Fibroblast of the aortic adventitia (primary cell): ENCODE measurements around the gene SYT1. TPM values are rescaled to one million over a fixed set of nuclear protein-coding genes. Genes with fewer than 3 reads are reported as not detected.

Source experiments
- DNase-seq: peaks from one replicate; pipeline ENCODE4 v3.0.0-alpha.2; 2010; ENCODE audit warnings: low read depth
- H3K4me3 ChIP-seq: 2 replicates; pipeline ENCODE4 v1.5.1; 2011; ENCODE audit warnings: low read depth, mild to moderate bottlenecking, control low read depth, low read length, moderate library complexity
- CTCF ChIP-seq: IDR thresholded peaks from 2 replicates; pipeline ENCODE4 v1.5.1; 2011; ENCODE audit warnings: mild to moderate bottlenecking, low read length, control low read depth, inconsistent platforms; ENCODE audit not compliant: insufficient read depth
- total RNA-seq: library from RNA; depleted of rRNA; stranded (reverse); fragments of >200 nt; gene quantifications from 2 replicates; pipeline ENCODE4 v1.2.3, GENCODE V29; 2012; ENCODE audit warnings: low replicate concordance

Gene SYT1
- total RNA-seq, 1 donor = 43.3 TPM

- TF ChIP-seq CTCF = peak; percentile 52
- no peak overlapping the region for H3K4me3 ChIP-seq
- DNase-seq = peak; percentile 88
Observed at GRCh38 chr12:79174626-79175025, 310.1 kb downstream of the SYT1 start.

GRCh38 chr12:79183003-79183402, 318.4 kb downstream of the SYT1 start:
- DNase-seq = no peak
- TF ChIP-seq CTCF = no peak
- no peak overlapping the region for H3K4me3 ChIP-seq

- DNase-seq = peak; percentile 22
- no peak for TF ChIP-seq CTCF
- H3K4me3 ChIP-seq = no peak overlapping the region
Observed at GRCh38 chr12:79183926-79184325, 319.4 kb downstream of the SYT1 start.

GRCh38 chr12:79186506-79186905, 321.9 kb downstream of the SYT1 start:
- DNase-seq = no peak
- no peak for TF ChIP-seq CTCF
- no peak overlapping the region for H3K4me3 ChIP-seq

GRCh38 chr12:79187032-79187431, 322.5 kb downstream of the SYT1 start:
- no peak for TF ChIP-seq CTCF
- H3K4me3 ChIP-seq = no peak overlapping the region
- peak; percentile 24 for DNase-seq

- H3K4me3 ChIP-seq = no peak overlapping the region
- TF ChIP-seq CTCF = no peak
- DNase-seq = no peak
Observed at GRCh38 chr12:79191391-79191790, 326.8 kb downstream of the SYT1 start.

GRCh38 chr12:79194595-79194994, 330.0 kb downstream of the SYT1 start:
- no peak for DNase-seq
- TF ChIP-seq CTCF = no peak
- no peak overlapping the region for H3K4me3 ChIP-seq
